Stimulated activated naive CD4-positive, alpha-beta T cell treated with Interleukin-2 at 50 U/mL for 16 hours (primary cell): ENCODE data around the gene AGXT2.

Source experiments
- DNase-seq: peaks from one replicate; lab custom pipeline; 2025; lab: John Stamatoyannopoulos, UW

Gene AGXT2

GRCh38 chr5:34959323-34959722 is 88.4 kb downstream of the AGXT2 start:
- no peak for DNase-seq

- no peak for DNase-seq
These were observed 89.7 kb downstream of the AGXT2 start for GRCh38 chr5:34957857-34958690.

GRCh38 chr5:34957321-34957720 is 90.4 kb downstream of the AGXT2 start:
- no peak for DNase-seq
